ENCODE results near the gene RPS19BP1.

Gene RPS19BP1

GRCh38 chr22:39574779-39575551 lies 42.4 kb upstream of the RPS19BP1 start:
- H3K9ac ChIP-seq (ENCODE audit: low read length), result no peak overlapping the region
- peaks cover 0 to 2% of the 10 kb centered on the region in 2 experiments for H3K4me1 ChIP-seq (ENCODE audit: control insufficient read depth in 1 of 2, insufficient read depth in 2 of 2, low read length in 2 of 2)
- WGBS (ENCODE audit: extremely low coverage, insufficient coverage, insufficient read length), result no CpG with 5 or more reads among the region's 14 CpGs
- no peaks in the 10 kb centered on the region for H3K79me2 ChIP-seq (ENCODE audit: control insufficient read depth, insufficient read depth, low read length, poor library complexity)
- H2BK12ac ChIP-seq (ENCODE audit: low read length), result no peak overlapping the region
- H2AFZ ChIP-seq (ENCODE audit: insufficient read depth, low read length, poor library complexity), result no peak overlapping the region
- H3K23ac ChIP-seq (ENCODE audit: low read length), result no peak overlapping the region
- no peak overlapping the region for H3K18ac ChIP-seq (ENCODE audit: low read length)
- no peak overlapping the region for H3K4me3 ChIP-seq (ENCODE audit: low read depth, low read length)
- no peak overlapping the region for H3K4me2 ChIP-seq (ENCODE audit: low read length)
- H3K14ac ChIP-seq (ENCODE audit: low read length), result no peak overlapping the region
- H3K27me3 ChIP-seq (ENCODE audit: insufficient read depth, low read length), result no peaks in the 10 kb centered on the region
- H2AK5ac ChIP-seq (ENCODE audit: low read length), result no peak overlapping the region
- H3K36me3 ChIP-seq (ENCODE audit: control insufficient read depth in 1 of 2, insufficient read depth in 2 of 2, low read length in 2 of 2), result no peaks in the 10 kb centered on the region
- H3K27ac ChIP-seq (ENCODE audit: low read depth, low read length), result no peak overlapping the region
- no peaks in the 10 kb centered on the region for H3K79me1 ChIP-seq (ENCODE audit: low read length)
- no peak overlapping the region for H4K91ac ChIP-seq (ENCODE audit: low read depth, low read length)
- peaks cover 1% of the 10 kb centered on the region for H3K9me3 ChIP-seq (ENCODE audit: insufficient read depth, low read depth, low read length)
- H2BK120ac ChIP-seq (ENCODE audit: insufficient read depth, low read length, poor library complexity), result no peak overlapping the region
- DNase-seq, result peak; percentile 46 to 58
- H4K12ac ChIP-seq (ENCODE audit: low read depth, low read length), result no peak overlapping the region
- H2BK5ac ChIP-seq (ENCODE audit: low read depth, low read length, poor library complexity), result no peak overlapping the region
- no peak overlapping the region for H4K8ac ChIP-seq (ENCODE audit: low read depth, low read length)
- no peak overlapping the region for H3K4ac ChIP-seq (ENCODE audit: low read depth, low read length)

- peak overlapping the region; percentile 64 for H3K23ac ChIP-seq (ENCODE audit: low read length)
- no peaks in the 10 kb centered on the region for H3K79me2 ChIP-seq (ENCODE audit: control insufficient read depth, insufficient read depth, low read length, poor library complexity)
- no peaks in the 10 kb centered on the region for H3K36me3 ChIP-seq (ENCODE audit: control insufficient read depth in 1 of 2, insufficient read depth in 2 of 2, low read length in 2 of 2)
- H3K4me2 ChIP-seq (ENCODE audit: low read length), result no peak overlapping the region
- H4K12ac ChIP-seq (ENCODE audit: low read depth, low read length), result no peak overlapping the region
- H3K18ac ChIP-seq (ENCODE audit: low read length), result no peak overlapping the region
- no peak overlapping the region for H3K27ac ChIP-seq (ENCODE audit: low read depth, low read length)
- no peak overlapping the region for H2BK120ac ChIP-seq (ENCODE audit: insufficient read depth, low read length, poor library complexity)
- no peak overlapping the region for H3K4ac ChIP-seq (ENCODE audit: low read depth, low read length)
- H2AK5ac ChIP-seq (ENCODE audit: low read length), result no peak overlapping the region
- H4K91ac ChIP-seq (ENCODE audit: low read depth, low read length), result no peak overlapping the region
- no CpG with 5 or more reads among the region's 1 CpG for WGBS (ENCODE audit: extremely low coverage, insufficient coverage, insufficient read length)
- H3K9ac ChIP-seq (ENCODE audit: low read length), result no peak overlapping the region
- H4K8ac ChIP-seq (ENCODE audit: low read depth, low read length), result no peak overlapping the region
- no peak overlapping the region for H3K14ac ChIP-seq (ENCODE audit: low read length)
- H2BK12ac ChIP-seq (ENCODE audit: low read length), result no peak overlapping the region
- DNase-seq, result no peak
- H3K27me3 ChIP-seq (ENCODE audit: insufficient read depth, low read length), result no peaks in the 10 kb centered on the region
- H3K9me3 ChIP-seq (ENCODE audit: insufficient read depth, low read depth, low read length), result peaks cover 1% of the 10 kb centered on the region
- H2AFZ ChIP-seq (ENCODE audit: insufficient read depth, low read length, poor library complexity), result no peak overlapping the region
- H2BK5ac ChIP-seq (ENCODE audit: low read depth, low read length, poor library complexity), result no peak overlapping the region
- no peak overlapping the region for H3K4me3 ChIP-seq (ENCODE audit: low read depth, low read length)
- H3K4me1 ChIP-seq (ENCODE audit: control insufficient read depth in 1 of 2, insufficient read depth in 2 of 2, low read length in 2 of 2), result peaks cover 0 to 2% of the 10 kb centered on the region in 2 experiments
- no peaks in the 10 kb centered on the region for H3K79me1 ChIP-seq (ENCODE audit: low read length)
Observed at GRCh38 chr22:39571538-39571937, 39.0 kb upstream of the RPS19BP1 start.

- H3K27ac ChIP-seq (ENCODE audit: low read depth, low read length), result no peak within 1 kb of the TSS
- no peak within 1 kb of the TSS for H2BK120ac ChIP-seq (ENCODE audit: insufficient read depth, low read length, poor library complexity)
- H4K91ac ChIP-seq (ENCODE audit: low read depth, low read length), result no peak within 1 kb of the TSS
- no peak within 1 kb of the TSS for H3K4me2 ChIP-seq (ENCODE audit: low read length)
- no peaks in the 10 kb centered on the region for H3K79me2 ChIP-seq (ENCODE audit: control insufficient read depth, insufficient read depth, low read length, poor library complexity)
- no peak within 1 kb of the TSS for H3K23ac ChIP-seq (ENCODE audit: low read length)
- H3K4me1 ChIP-seq (ENCODE audit: control insufficient read depth in 1 of 2, insufficient read depth in 2 of 2, low read length in 2 of 2), result peaks cover 0 to 2% of the 10 kb centered on the region in 2 experiments
- H4K12ac ChIP-seq (ENCODE audit: low read depth, low read length), result no peak within 1 kb of the TSS
- no CpG with 5 or more reads among the region's 14 CpGs for WGBS (ENCODE audit: extremely low coverage, insufficient coverage, insufficient read length)
- no peaks in the 10 kb centered on the region for H3K79me1 ChIP-seq (ENCODE audit: low read length)
- H4K8ac ChIP-seq (ENCODE audit: low read depth, low read length), result no peak within 1 kb of the TSS
- H3K4ac ChIP-seq (ENCODE audit: low read depth, low read length), result no peak within 1 kb of the TSS
- H3K9ac ChIP-seq (ENCODE audit: low read length), result no peak within 1 kb of the TSS
- no peak within 1 kb of the TSS for H2AFZ ChIP-seq (ENCODE audit: insufficient read depth, low read length, poor library complexity)
- no peaks in the 10 kb centered on the region for H3K36me3 ChIP-seq (ENCODE audit: control insufficient read depth in 1 of 2, insufficient read depth in 2 of 2, low read length in 2 of 2)
- H3K9me3 ChIP-seq (ENCODE audit: insufficient read depth, low read depth, low read length), result peaks cover 3% of the 10 kb centered on the region
- no peak within 1 kb of the TSS for H2BK12ac ChIP-seq (ENCODE audit: low read length)
- H3K4me3 ChIP-seq (ENCODE audit: low read depth, low read length), result no peak within 1 kb of the TSS
- H3K27me3 ChIP-seq (ENCODE audit: insufficient read depth, low read length), result no peaks in the 10 kb centered on the region
- no peak within 1 kb of the TSS for H3K14ac ChIP-seq (ENCODE audit: low read length)
- H2BK5ac ChIP-seq (ENCODE audit: low read depth, low read length, poor library complexity), result no peak within 1 kb of the TSS
- no peak within 1 kb of the TSS for H2AK5ac ChIP-seq (ENCODE audit: low read length)
- no peak for DNase-seq
- H3K18ac ChIP-seq (ENCODE audit: low read length), result no peak within 1 kb of the TSS
Observed at GRCh38 chr22:39570665-39571064, 38.1 kb upstream of the RPS19BP1 start, which contains the start of gene CACNA1I. TSS of gene CACNA1I (plus strand) at chr22:39570753. CDS start at chr22:39570753, 0 bp downstream.

DNA sequence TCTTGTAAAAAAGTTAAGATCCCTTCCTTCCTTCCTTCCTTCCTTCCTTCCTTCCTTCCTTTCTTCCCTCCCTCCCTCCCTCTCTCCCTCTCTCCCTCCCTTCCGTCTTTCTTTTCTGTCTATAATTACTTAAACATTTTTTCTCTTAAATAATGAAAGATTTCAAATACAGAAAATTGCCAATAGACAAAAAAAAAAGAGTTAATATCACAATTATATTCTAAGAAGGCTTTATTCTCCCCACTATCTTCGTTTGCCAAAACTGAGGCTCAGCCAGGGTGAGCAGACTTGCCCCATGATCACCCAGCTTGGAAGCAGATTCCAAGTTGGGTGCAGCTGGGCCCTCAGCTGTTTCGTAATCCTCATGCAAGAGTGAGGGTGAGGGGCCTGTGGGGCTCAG lies 37.7 kb upstream of the RPS19BP1 start:
- H4K12ac ChIP-seq (ENCODE audit: low read depth, low read length), result no peak overlapping the region
- no peaks in the 10 kb centered on the region for H3K79me1 ChIP-seq (ENCODE audit: low read length)
- H2AFZ ChIP-seq (ENCODE audit: insufficient read depth, low read length, poor library complexity), result no peak overlapping the region
- H3K18ac ChIP-seq (ENCODE audit: low read length), result no peak overlapping the region
- peaks cover 0 to 2% of the 10 kb centered on the region in 2 experiments for H3K4me1 ChIP-seq (ENCODE audit: control insufficient read depth in 1 of 2, insufficient read depth in 2 of 2, low read length in 2 of 2)
- H4K8ac ChIP-seq (ENCODE audit: low read depth, low read length), result no peak overlapping the region
- no peak for DNase-seq
- H2BK120ac ChIP-seq (ENCODE audit: insufficient read depth, low read length, poor library complexity), result no peak overlapping the region
- 100% methylated on average over 1 of the region's 3 CpGs for WGBS (ENCODE audit: extremely low coverage, insufficient coverage, insufficient read length)
- H3K27me3 ChIP-seq (ENCODE audit: insufficient read depth, low read length), result no peaks in the 10 kb centered on the region
- no peak overlapping the region for H2AK5ac ChIP-seq (ENCODE audit: low read length)
- H3K14ac ChIP-seq (ENCODE audit: low read length), result no peak overlapping the region
- H2BK5ac ChIP-seq (ENCODE audit: low read depth, low read length, poor library complexity), result no peak overlapping the region
- H3K79me2 ChIP-seq (ENCODE audit: control insufficient read depth, insufficient read depth, low read length, poor library complexity), result no peaks in the 10 kb centered on the region
- H3K4me3 ChIP-seq (ENCODE audit: low read depth, low read length), result no peak overlapping the region
- H3K4ac ChIP-seq (ENCODE audit: low read depth, low read length), result no peak overlapping the region
- H4K91ac ChIP-seq (ENCODE audit: low read depth, low read length), result no peak overlapping the region
- H3K36me3 ChIP-seq (ENCODE audit: control insufficient read depth in 1 of 2, insufficient read depth in 2 of 2, low read length in 2 of 2), result no peaks in the 10 kb centered on the region
- H3K23ac ChIP-seq (ENCODE audit: low read length), result no peak overlapping the region
- no peak overlapping the region for H3K9ac ChIP-seq (ENCODE audit: low read length)
- peaks cover 6% of the 10 kb centered on the region for H3K9me3 ChIP-seq (ENCODE audit: insufficient read depth, low read depth, low read length)
- H3K27ac ChIP-seq (ENCODE audit: low read depth, low read length), result no peak overlapping the region
- H2BK12ac ChIP-seq (ENCODE audit: low read length), result no peak overlapping the region
- H3K4me2 ChIP-seq (ENCODE audit: low read length), result no peak overlapping the region

Measured in trophoblast cell (in vitro differentiated cells and primary cell).